Measurements from ENCODE around the gene TFB2M.
A peak's percentile ranks its signal among the peaks of the same experiment; 100 is the strongest.
"Not testable (repeated sequence)": the region's sequence is repeated elsewhere in the genome, so short reads cannot be mapped to it uniquely, and the experiment has no call there.

Gene TFB2M

GRCh38 chr1:246566128-246566812 is at the start of gene TFB2M, which contains the start of gene CNST:
Gene TFB2M (minus strand): TSS chr1:246566261. CDS start chr1:246566138, 123 bp downstream.
Gene CNST (plus strand): TSS chr1:246566456. CDS start chr1:246591563, 25,107 bp downstream.
- peak; percentile 93 for DNase-seq (ENCODE audit: low read depth)

GRCh38 chr1:246613096-246613758 is 47.2 kb upstream of the TFB2M start:
- DNase-seq (ENCODE audit: low read depth) = no peak

- DNase-seq (ENCODE audit: low read depth) = no peak
Measured at GRCh38 chr1:246609632-246610031, 43.6 kb upstream of the TFB2M start.

- DNase-seq (ENCODE audit: low read depth) = peak; percentile 9
Measured at GRCh38 chr1:246608616-246609376, 42.7 kb upstream of the TFB2M start.

- no peak for DNase-seq (ENCODE audit: low read depth)
Measured at GRCh38 chr1:246607462-246607861, 41.4 kb upstream of the TFB2M start.

GRCh38 chr1:246605231-246605630 is 39.2 kb upstream of the TFB2M start:
- not testable (repeated sequence) for DNase-seq (ENCODE audit: low read depth)

- no peak for DNase-seq (ENCODE audit: low read depth)
Measured at GRCh38 chr1:246602194-246602593, 36.1 kb upstream of the TFB2M start.

- DNase-seq (ENCODE audit: low read depth) = no peak
Measured at GRCh38 chr1:246600579-246600978, 34.5 kb upstream of the TFB2M start.

GRCh38 chr1:246599315-246599714 is 33.3 kb upstream of the TFB2M start:
- no peak for DNase-seq (ENCODE audit: low read depth)

GRCh38 chr1:246597971-246598370 is 31.9 kb upstream of the TFB2M start:
- DNase-seq (ENCODE audit: low read depth) = no peak

GRCh38 chr1:246597340-246597739 is 31.3 kb upstream of the TFB2M start:
- DNase-seq (ENCODE audit: low read depth) = no peak

GRCh38 chr1:246595146-246595545 is 29.1 kb upstream of the TFB2M start:
- no peak for DNase-seq (ENCODE audit: low read depth)

- no peak for DNase-seq (ENCODE audit: low read depth)
Measured at GRCh38 chr1:246592695-246593094, 26.6 kb upstream of the TFB2M start.

GRCh38 chr1:246591958-246592357 is 25.9 kb upstream of the TFB2M start:
- DNase-seq (ENCODE audit: low read depth) = no peak

- no peak for DNase-seq (ENCODE audit: low read depth)
Measured at GRCh38 chr1:246591504-246591903, 25.4 kb upstream of the TFB2M start.

- DNase-seq (ENCODE audit: low read depth) = no peak
Measured at GRCh38 chr1:246591047-246591446, 25.0 kb upstream of the TFB2M start.

- not testable (repeated sequence) for DNase-seq (ENCODE audit: low read depth)
Measured at GRCh38 chr1:246589919-246590318, 23.9 kb upstream of the TFB2M start.

GRCh38 chr1:246588159-246588721 is 22.2 kb upstream of the TFB2M start:
- no peak for DNase-seq (ENCODE audit: low read depth)

- DNase-seq (ENCODE audit: low read depth) = no peak
Measured at GRCh38 chr1:246587606-246588005, 21.5 kb upstream of the TFB2M start.

GRCh38 chr1:246587032-246587431 is 21.0 kb upstream of the TFB2M start:
- DNase-seq (ENCODE audit: low read depth) = no peak

- DNase-seq (ENCODE audit: low read depth) = no peak
Measured at GRCh38 chr1:246583448-246584185, 17.6 kb upstream of the TFB2M start.

- DNase-seq (ENCODE audit: low read depth) = no peak
Measured at GRCh38 chr1:246583056-246583440, 17.0 kb upstream of the TFB2M start.

Data from activated T-cell treated with anti-CD3 and anti-CD28 coated beads for 24 hours (primary cell).